GM12874 (cell line): Measurements from ENCODE around the gene TANGO2.

Experiments
- TF ChIP-seq, protein P1 (sequence below): IDR thresholded peaks from 2 replicates; pipeline ENCODE4 v1.5.1; 2011; ENCODE audit warnings: low read depth, mild to moderate bottlenecking, control low read depth, low read length, moderate library complexity; ENCODE audit not compliant: insufficient read depth

Gene TANGO2

DNA sequence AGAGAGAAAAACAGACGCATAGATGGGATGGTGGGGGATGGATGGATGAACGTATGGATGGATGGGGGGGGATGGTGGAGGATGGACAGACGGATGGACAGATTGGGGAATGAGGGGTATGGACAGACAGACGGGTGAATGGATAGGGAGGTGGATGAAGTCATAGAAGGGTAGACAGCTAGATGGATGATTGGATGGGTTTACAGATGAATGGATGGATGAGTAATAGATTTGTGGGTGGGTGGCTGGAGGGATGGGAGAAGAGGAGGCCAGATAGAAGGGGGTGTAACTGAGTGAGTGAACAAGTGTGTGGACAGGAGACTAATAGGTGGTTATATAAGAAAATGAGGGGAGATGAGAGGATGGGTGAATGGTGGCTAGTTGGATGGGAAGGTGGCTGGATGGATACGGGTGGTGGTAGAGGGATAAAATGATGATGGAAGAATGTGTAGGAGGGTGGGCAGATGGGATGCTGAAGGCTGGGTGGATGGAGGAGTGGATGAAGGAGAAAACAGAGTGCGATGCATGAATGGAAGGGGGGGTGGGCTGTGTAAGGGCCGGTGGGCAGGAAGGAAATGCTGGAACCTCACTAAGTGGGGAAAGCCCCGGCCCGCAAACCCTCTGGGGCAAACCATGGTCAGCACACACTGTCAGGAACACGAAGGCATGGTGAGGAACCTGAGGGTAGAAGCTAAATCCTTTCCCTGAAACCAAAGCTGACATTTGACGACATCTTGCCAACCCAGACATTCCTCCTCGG is 25.9 kb upstream of the TANGO2 start:
- TF ChIP-seq, protein P1, sequence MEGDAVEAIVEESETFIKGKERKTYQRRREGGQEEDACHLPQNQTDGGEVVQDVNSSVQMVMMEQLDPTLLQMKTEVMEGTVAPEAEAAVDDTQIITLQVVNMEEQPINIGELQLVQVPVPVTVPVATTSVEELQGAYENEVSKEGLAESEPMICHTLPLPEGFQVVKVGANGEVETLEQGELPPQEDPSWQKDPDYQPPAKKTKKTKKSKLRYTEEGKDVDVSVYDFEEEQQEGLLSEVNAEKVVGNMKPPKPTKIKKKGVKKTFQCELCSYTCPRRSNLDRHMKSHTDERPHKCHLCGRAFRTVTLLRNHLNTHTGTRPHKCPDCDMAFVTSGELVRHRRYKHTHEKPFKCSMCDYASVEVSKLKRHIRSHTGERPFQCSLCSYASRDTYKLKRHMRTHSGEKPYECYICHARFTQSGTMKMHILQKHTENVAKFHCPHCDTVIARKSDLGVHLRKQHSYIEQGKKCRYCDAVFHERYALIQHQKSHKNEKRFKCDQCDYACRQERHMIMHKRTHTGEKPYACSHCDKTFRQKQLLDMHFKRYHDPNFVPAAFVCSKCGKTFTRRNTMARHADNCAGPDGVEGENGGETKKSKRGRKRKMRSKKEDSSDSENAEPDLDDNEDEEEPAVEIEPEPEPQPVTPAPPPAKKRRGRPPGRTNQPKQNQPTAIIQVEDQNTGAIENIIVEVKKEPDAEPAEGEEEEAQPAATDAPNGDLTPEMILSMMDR: no peak

DNA sequence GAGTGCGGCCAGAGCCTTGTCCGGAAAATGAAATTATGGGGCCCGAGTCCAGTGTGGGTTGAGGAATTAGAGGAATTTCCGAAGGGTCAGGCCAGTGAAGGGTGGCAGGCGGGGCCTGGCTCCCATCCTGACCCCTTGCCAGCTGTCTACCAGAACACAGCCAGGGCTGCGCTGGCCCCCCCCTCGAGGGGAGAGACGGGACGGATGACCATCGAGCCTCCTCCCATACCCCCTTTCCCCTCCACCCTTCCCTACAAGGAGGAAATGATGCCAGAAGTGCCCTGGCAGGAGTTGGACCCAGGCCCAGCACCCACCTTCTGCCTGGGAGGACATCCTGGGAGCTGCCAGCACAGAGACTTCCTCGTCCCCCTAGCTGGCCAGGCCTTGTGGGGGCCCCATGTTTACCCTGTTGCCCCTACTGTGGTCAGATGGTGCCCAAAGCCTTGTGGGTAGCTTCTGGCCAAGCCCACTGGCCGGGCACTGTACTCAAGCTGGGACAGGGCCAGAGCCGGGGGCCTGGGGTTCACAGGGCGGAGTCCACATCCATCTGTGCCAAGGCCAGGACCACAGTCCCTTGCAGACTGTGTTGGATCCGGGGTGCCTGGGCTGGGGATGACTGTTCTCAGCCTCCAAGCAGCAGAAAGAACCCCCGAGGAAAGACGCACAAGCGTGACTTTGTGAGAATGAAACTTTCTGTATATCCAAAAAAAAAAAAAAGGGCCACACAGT is 25.1 kb upstream of the TANGO2 start:
- TF ChIP-seq, protein P1: no peak

DNA sequence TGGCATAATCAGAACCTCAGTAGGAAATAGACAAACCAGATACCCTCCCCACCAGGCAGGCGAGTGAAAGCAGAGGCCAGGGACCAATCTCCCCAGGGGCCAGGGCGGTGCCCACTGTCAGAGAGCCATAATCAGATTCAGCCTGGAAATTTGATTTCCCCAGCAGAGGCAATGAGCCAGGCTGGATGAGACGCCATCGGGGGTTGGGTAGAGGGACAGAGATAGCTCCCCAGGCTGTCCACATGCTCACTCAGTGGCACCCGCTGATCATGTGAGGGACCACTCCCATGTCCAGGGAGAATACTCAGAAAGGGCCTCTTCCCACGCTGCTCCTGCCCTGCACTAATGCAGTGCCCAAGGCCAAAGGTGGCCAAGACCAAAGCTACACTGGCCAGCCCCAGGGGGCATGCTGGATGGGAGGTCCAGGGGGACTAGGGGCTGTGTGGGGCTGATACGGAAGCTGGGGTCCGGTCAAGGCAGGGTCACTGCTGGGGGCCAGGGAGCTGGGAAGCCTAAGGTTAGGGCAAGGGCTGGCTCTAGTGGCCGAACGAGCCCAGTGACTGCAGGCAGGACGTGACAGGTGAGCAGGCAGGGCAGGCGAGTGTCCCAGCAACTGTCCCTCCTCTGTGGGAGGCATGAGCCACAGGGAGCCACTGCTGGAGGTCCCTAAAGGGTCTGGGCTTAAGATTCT is 24.1 kb upstream of the TANGO2 start:
- TF ChIP-seq, protein P1: no peak

DNA sequence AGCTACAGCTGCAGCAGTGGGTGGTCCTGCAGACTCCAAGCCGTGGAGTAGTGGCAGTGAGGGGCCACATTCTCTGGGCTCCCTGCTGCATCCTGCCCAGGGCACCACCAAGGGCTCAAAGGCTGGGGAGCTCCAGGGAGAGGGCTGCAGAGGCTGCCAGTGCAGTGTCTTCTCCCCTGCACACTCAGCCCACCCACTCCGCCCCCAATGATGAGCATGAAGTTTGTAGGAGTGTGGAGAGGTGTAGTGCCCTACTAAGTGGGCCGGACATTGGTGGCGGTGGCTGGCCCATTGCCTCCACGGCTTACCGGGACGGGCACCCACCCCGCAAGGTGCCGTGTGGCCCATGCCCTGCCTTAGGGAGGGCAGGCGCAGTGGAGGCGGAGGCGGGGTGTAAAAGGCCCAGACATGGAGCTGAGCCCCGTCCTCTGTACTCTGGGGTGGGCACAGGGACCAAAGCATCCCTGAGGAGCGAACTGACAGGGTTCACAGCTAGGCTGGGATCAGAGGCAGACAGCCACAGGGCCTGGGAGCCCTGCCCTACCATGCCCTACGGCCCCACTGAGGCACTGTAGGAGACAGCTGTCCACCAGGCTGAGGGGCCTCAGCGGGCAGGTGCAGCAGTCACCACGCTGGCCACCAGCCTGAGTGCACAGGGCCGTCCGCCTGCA is 23.2 kb upstream of the TANGO2 start:
- TF ChIP-seq, protein P1: no peak

DNA sequence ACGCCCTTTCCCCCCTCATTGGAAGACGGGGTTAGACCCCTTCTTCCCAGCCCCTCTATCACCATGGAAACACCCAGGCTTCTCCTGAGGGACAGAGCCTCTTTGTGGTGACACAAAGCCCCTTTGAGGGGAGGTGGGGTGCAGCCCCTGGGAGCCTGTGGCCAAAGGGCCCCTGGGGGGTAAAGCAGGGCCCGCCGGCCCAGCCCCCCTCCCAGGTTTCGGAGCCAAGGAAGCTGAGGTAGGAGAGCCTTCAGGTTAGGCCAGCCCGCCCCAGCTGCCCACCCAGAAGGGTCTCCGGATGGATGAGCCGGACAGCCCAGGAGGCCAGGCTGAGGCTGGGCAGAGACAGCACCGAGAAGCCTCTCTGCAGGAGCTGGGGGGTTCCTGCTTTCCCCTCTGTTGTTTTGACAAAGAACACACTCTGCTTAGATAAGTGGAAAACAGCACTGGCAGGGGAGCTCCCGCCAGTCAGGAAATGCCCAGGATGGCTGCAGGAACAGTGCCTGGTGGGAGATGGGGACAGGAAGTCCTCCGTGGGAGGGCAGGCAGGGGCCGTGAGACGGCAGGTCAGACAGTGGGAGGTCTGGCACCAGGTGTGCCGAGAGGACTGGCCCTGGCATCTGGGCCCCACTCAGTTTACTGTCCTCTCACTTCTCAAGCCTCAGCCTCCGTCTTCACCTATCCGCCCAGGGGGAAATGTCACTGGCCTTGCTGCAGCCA is 22.5 kb upstream of the TANGO2 start:
- TF ChIP-seq, protein P1: no peak

DNA sequence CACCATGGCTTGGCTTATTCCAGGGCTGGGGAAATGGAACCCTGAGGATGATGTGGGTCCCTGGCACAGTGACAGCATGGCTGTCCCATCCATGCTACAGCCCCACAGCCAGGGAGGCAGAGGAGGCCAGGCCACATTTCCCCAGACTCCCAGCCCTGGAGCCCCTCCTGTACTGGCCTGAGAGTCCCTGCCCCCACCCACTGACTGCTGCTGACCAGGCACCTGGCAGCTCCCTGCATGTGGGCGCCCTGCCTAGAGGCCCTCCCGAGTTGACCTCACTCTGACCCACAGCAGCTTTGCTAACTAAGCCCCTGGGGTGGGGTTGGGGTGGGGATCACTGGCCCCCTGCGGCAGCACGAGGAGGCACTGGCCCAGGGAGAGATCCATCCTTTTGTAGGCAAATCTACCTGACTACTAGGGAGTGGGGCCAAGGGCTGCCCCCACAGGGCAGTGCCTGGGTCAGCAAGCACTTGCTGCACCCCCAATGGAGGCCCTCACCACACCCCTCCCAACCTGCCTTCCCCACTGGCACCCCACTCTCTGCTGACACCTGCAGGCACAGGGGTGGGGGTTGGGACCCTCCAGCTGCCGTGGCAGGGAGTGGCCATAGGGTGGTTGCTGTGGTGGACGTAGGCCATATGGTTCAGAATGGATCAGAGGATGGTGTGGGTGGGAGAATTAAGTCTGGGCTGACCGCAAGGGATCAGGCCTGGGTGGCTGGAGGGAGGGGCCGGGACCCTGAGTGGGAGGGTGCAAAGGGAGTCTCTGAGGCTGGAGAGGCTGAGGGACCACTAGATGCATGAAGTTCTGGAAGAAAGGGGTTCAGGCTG is 21.7 kb upstream of the TANGO2 start:
- TF ChIP-seq, protein P1: no peak
